Measurements from ENCODE around the gene DDX17.

DDX17 gene

DNA sequence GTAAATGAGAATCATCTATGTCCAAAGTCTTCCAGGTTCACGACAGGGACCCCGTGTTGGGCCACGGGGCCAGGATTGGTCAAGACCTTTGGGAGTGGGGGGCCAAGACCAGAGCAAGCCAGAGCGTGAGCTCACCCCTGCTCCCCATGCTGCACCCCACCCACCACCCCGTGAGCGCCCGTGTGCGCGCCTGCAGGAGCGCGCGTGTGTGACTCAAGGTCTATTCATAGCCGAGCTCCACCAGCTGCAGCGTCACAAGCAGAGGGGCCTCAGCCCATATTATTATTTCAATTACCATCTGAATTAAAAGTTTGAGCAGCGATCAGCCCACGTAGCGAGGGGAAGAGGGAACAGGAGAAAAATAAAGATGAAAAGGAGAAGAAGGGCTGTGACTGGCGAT, 56.3 kb downstream of the DDX17 start:
- peaks cover 51% of the 10 kb centered on the region for H3K27me3 Mint-ChIP-seq
- peaks cover 8% of the 10 kb centered on the region for H3K4me1 Mint-ChIP-seq
- H3K27ac Mint-ChIP-seq: no peak overlapping the region
- H3K4me3 Mint-ChIP-seq: no peak overlapping the region
- no peak for ATAC-seq
- no peak for DNase-seq
- H3K9me3 Mint-ChIP-seq: no peaks in the 10 kb centered on the region

GRCh38 chr22:38448945-38449745, 57.0 kb downstream of the DDX17 start:
- no peak overlapping the region for H3K4me3 Mint-ChIP-seq
- peaks cover 3% of the 10 kb centered on the region for H3K4me1 Mint-ChIP-seq
- no peak for ATAC-seq
- no peak for DNase-seq
- no peaks in the 10 kb centered on the region for H3K9me3 Mint-ChIP-seq
- no peak overlapping the region for H3K27ac Mint-ChIP-seq
- H3K27me3 Mint-ChIP-seq: peaks cover 48% of the 10 kb centered on the region

- Mint-ChIP-seq H3K27ac (no peak overlapping the region), H3K9me3 (no peaks in the 10 kb centered on the region), H3K4me3 (no peak overlapping the region), H3K27me3 (peaks cover 28% of the 10 kb centered on the region), H3K4me1 (no peaks in the 10 kb centered on the region)
- DNase-seq (no peak), ATAC-seq (no peak)
Observed at GRCh38 chr22:38446018-38446601, 60.0 kb downstream of the DDX17 start.

DNA sequence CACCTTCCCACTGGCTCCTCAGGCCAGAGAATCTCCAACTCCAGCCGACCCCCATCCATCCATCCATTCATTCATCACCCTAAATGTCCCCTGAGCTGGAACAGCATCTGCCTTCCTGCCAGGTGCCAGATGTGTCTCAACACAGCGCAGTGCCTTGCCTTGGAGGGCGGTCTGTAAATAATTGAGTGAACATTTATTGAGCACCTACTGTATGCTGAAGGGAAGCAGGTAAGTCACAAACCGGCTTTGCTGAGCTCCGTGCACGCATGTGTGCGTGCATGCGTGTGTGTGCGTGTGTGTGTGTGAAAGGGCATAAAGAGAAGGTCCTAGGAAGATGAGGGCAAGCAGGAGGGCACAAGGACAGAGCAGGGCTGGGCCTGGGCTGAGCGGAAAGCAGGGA, 61.3 kb downstream of the DDX17 start:
- ATAC-seq (no peak), DNase-seq (no peak)
- Mint-ChIP-seq H3K4me1 (no peaks in the 10 kb centered on the region), H3K9me3 (no peaks in the 10 kb centered on the region), H3K27ac (no peak overlapping the region), H3K4me3 (no peak overlapping the region), H3K27me3 (peaks cover 18% of the 10 kb centered on the region)

- H3K4me1 Mint-ChIP-seq: no peaks in the 10 kb centered on the region
- DNase-seq (no peak), ATAC-seq (no peak)
- H3K4me3 Mint-ChIP-seq: no peak overlapping the region
- no peaks in the 10 kb centered on the region for H3K9me3 Mint-ChIP-seq
- peaks cover 18% of the 10 kb centered on the region for H3K27me3 Mint-ChIP-seq
- peak overlapping the region in 1 of 2 donors; percentile 39 for H3K27ac Mint-ChIP-seq
Observed at GRCh38 chr22:38443628-38444521, 62.2 kb downstream of the DDX17 start.

DNA sequence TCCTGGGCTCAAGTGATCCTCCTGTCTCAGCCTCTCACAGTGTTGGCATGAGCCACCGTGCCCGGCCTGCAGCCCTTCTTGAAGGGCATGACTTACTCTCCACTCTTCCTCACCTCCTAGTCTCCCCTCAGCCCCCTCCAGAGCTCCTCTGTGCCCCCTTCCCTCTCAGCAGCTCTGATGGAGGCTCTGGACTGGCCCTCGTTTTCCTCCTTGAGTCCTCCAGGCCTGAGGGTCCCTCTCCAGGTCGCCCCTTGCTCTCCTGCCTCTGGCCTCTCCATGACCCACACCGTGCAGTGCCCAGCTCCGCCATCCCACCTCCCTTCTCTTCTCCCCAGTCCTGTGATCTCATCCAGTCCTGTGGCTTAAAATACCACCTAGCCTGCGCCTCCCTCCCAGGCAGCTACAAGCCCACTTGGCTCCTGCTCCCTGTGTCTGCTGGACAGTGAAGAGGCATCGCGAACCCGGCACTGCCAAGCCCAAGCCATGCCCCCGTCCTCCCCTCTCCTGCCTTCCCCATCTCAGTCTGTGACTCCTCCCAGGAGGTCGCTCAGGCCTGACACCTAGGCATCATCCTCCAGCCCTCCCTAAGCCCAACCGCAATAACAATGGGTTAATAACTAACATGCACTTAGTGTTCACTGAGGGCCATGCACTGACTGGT, 63.0 kb downstream of the DDX17 start:
- Mint-ChIP-seq H3K27ac (no peak overlapping the region), H3K4me3 (no peak overlapping the region), H3K9me3 (no peaks in the 10 kb centered on the region), H3K4me1 (no peaks in the 10 kb centered on the region), H3K27me3 (peaks cover 18% of the 10 kb centered on the region)
- ATAC-seq: no peak
- DNase-seq: no peak

DNA sequence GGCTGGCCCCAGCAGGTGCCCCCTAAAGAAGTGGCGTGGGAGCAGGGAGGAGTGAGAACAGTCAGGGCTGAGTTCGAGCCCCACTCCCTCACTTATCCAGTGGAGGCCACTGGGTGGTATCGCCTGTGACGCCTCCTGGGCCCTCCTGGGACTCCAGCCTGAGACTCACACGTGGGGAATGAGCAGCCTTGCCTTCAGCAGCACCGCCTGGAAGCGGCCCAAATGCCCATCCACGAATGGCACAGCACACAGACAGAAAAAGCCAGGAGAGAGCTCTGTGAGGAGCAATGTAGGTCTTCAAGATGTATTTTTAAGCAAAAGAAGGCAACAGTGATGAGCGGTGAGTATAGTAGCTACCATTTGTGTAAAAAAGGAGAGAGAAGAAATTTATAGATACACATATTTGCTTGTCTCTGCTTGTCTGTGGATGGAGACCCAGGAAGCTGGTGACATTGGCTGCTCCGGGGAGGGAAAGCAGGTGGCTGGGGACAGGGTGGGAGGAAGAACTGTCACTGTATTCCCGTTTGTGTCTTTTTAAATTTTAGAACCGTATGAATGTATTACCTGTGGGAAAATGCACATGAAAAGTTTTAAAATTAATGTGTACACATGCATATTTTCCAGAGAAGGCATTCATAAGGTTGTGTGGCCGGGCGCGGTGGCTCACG, 64.4 kb downstream of the DDX17 start:
- Mint-ChIP-seq H3K4me1 (no peaks in the 10 kb centered on the region), H3K27ac (no peak overlapping the region), H3K4me3 (no peak overlapping the region), H3K27me3 (peaks cover 18% of the 10 kb centered on the region), H3K9me3 (no peaks in the 10 kb centered on the region)
- ATAC-seq: no peak
- no peak for DNase-seq

- H3K4me3 Mint-ChIP-seq: no peak overlapping the region
- H3K4me1 Mint-ChIP-seq: no peaks in the 10 kb centered on the region
- H3K9me3 Mint-ChIP-seq: no peaks in the 10 kb centered on the region
- H3K27ac Mint-ChIP-seq: no peak overlapping the region
- DNase-seq (no peak), ATAC-seq (no peak)
- H3K27me3 Mint-ChIP-seq: peaks cover 18% of the 10 kb centered on the region
Observed at GRCh38 chr22:38440747-38441350, 65.3 kb downstream of the DDX17 start.

- no peak overlapping the region for H3K4me3 Mint-ChIP-seq
- ATAC-seq: no peak
- no peaks in the 10 kb centered on the region for H3K4me1 Mint-ChIP-seq
- H3K27me3 Mint-ChIP-seq: no peaks in the 10 kb centered on the region
- no peak for DNase-seq
- H3K27ac Mint-ChIP-seq: no peak overlapping the region
- no peaks in the 10 kb centered on the region for H3K9me3 Mint-ChIP-seq
Observed at GRCh38 chr22:38437416-38437815, 68.7 kb downstream of the DDX17 start.

- ATAC-seq (no peak), DNase-seq (no peak)
- no peaks in the 10 kb centered on the region for H3K9me3 Mint-ChIP-seq
- H3K4me3 Mint-ChIP-seq: no peak overlapping the region
- H3K27ac Mint-ChIP-seq: no peak overlapping the region
- H3K4me1 Mint-ChIP-seq: no peaks in the 10 kb centered on the region
- H3K27me3 Mint-ChIP-seq: no peaks in the 10 kb centered on the region
Observed at GRCh38 chr22:38436629-38437395, 69.3 kb downstream of the DDX17 start.

GRCh38 chr22:38435965-38436364, 70.1 kb downstream of the DDX17 start:
- Mint-ChIP-seq H3K27me3 (no peaks in the 10 kb centered on the region), H3K27ac (no peak overlapping the region), H3K4me1 (no peaks in the 10 kb centered on the region), H3K9me3 (no peaks in the 10 kb centered on the region), H3K4me3 (no peak overlapping the region)
- ATAC-seq (no peak), DNase-seq (no peak)

DNA sequence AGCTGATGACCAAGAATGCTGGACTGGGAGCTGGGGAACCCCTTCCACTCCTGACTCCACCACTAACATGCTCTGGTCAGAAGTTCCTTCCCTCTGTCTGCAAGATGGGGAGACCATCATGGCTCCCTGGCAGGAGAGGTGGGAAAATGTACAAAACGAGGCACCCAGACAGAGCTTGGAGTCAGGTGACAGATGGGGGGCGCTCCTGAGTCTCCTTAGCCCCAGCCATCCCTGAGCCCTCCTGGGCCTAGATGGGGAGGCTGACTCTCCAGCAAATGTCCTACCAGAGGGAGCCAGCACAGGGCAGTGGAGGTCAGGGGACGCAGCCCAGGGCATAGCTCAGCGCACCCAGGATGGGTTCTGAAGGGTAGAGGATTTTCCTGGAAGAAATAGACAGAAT, 71.1 kb downstream of the DDX17 start:
- H3K4me3 Mint-ChIP-seq: no peak overlapping the region
- ATAC-seq (no peak), DNase-seq (no peak)
- H3K9me3 Mint-ChIP-seq: no peaks in the 10 kb centered on the region
- H3K27ac Mint-ChIP-seq: no peak overlapping the region
- H3K27me3 Mint-ChIP-seq: no peaks in the 10 kb centered on the region
- H3K4me1 Mint-ChIP-seq: no peaks in the 10 kb centered on the region

DNA sequence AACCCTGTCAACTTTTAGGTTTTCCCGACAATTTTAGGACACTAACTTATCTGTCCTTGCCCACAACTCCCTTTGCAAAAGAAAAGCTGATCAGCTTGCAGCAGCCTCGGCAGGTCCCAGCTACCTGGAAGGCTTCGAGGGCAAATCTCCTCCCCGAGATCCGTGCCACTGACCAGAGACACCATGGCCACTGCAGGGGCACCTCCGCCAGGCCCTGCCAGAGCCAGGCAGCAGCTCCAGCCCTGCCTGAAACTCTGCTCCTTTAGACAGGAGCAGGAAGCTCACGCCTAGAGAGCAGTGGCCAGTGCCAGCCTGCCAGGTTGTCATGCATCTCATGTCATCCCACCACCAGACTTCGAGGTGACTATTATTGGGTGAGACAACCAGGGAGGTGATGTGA, 72.2 kb downstream of the DDX17 start:
- no peaks in the 10 kb centered on the region for H3K27me3 Mint-ChIP-seq
- H3K4me1 Mint-ChIP-seq: no peaks in the 10 kb centered on the region
- DNase-seq (no peak), ATAC-seq (no peak)
- no peaks in the 10 kb centered on the region for H3K9me3 Mint-ChIP-seq
- peak overlapping the region in 1 of 2 donors; percentile 42 for H3K27ac Mint-ChIP-seq
- H3K4me3 Mint-ChIP-seq: no peak overlapping the region

All from stimulated activated naive CD8-positive, alpha-beta T cell treated with anti-CD3 and anti-CD28 coated beads, Interleukin-15, amount 100 ng/mL, for 72 hours (primary cell).